ACC112 (cell line): ENCODE data around the gene INSC.

Source experiments
- H2AFZ ChIP-seq: fragments of 200-600 bp; sonication (generic); one replicate; pipeline ENCODE4 v1.6.0; 2017; ENCODE audit warnings: antibody characterized with exemption, low read length; ENCODE audit not compliant: unreplicated experiment
- H3K27ac ChIP-seq: fragments of 200-600 bp; sonication (generic); 2 replicates; pipeline ENCODE4 v1.5.1; 2014; ENCODE audit warnings: low read depth, mild to moderate bottlenecking, antibody characterized with exemption, low read length, moderate library complexity
- H3K27me3 ChIP-seq: fragments of 200-600 bp; sonication (generic); 2 replicates; pipeline ENCODE4 v1.6.1; 2014; ENCODE audit warnings: mild to moderate bottlenecking, antibody characterized with exemption, low read length, moderate library complexity, mixed read lengths; ENCODE audit not compliant: insufficient read depth
- H3K36me3 ChIP-seq: fragments of 200-600 bp; sonication (generic); 2 replicates; pipeline ENCODE4 v1.6.1; 2016; ENCODE audit warnings: mild to moderate bottlenecking, antibody characterized with exemption, low read length, moderate library complexity, mixed read lengths; ENCODE audit not compliant: insufficient read depth
- H3K4me1 ChIP-seq: fragments of 200-600 bp; sonication (generic); one replicate; pipeline ENCODE4 v1.6.1; 2016; ENCODE audit warnings: low read length, mixed read lengths; ENCODE audit not compliant: insufficient read depth, unreplicated experiment, control insufficient read depth
- H3K4me3 ChIP-seq: fragments of 200-600 bp; sonication (generic); 2 replicates; pipeline ENCODE4 v1.5.1; 2014; ENCODE audit warnings: mild to moderate bottlenecking, low read depth, low read length
- H3K79me2 ChIP-seq: fragments of 200-600 bp; sonication (generic); one replicate; pipeline ENCODE4 v1.6.0; 2016; ENCODE audit warnings: low read length; ENCODE audit not compliant: control insufficient read depth, unreplicated experiment, insufficient read depth

INSC gene

GRCh38 chr11:15216678-15217077 is 102.0 kb downstream of the INSC start:
- H3K4me1 ChIP-seq, result no peaks in the 10 kb centered on the region
- H3K4me3 ChIP-seq, result no peak overlapping the region
- H3K27me3 ChIP-seq, result no peaks in the 10 kb centered on the region
- no peaks in the 10 kb centered on the region for H3K36me3 ChIP-seq
- no peak overlapping the region for H3K27ac ChIP-seq
- no peaks in the 10 kb centered on the region for H3K79me2 ChIP-seq
- no peak overlapping the region for H2AFZ ChIP-seq

- Histone ChIP-seq H3K4me1 (peaks cover under 1% of the 10 kb centered on the region), H3K27ac (no peak overlapping the region), H3K79me2 (no peaks in the 10 kb centered on the region), H2AFZ (no peak overlapping the region), H3K27me3 (no peaks in the 10 kb centered on the region), H3K36me3 (no peaks in the 10 kb centered on the region), H3K4me3 (no peak overlapping the region)
Measured at GRCh38 chr11:15217416-15217815, 102.7 kb downstream of the INSC start.

- H3K27ac ChIP-seq, result no peak overlapping the region
- no peaks in the 10 kb centered on the region for H3K27me3 ChIP-seq
- peaks cover 10% of the 10 kb centered on the region for H3K4me1 ChIP-seq
- H3K36me3 ChIP-seq, result no peaks in the 10 kb centered on the region
- H2AFZ ChIP-seq, result no peak overlapping the region
- H3K4me3 ChIP-seq, result no peak overlapping the region
- H3K79me2 ChIP-seq, result no peaks in the 10 kb centered on the region
Measured at GRCh38 chr11:15222777-15223176, 108.1 kb downstream of the INSC start.

- Histone ChIP-seq H3K79me2 (no peaks in the 10 kb centered on the region), H3K4me3 (no peak overlapping the region)
Measured at GRCh38 chr11:15223318-15223717, 108.6 kb downstream of the INSC start.

GRCh38 chr11:15224466-15224865 is 109.7 kb downstream of the INSC start:
- H2AFZ ChIP-seq, result no peak overlapping the region
- H3K36me3 ChIP-seq, result no peaks in the 10 kb centered on the region
- no peak overlapping the region for H3K27ac ChIP-seq
- no peak overlapping the region for H3K4me3 ChIP-seq
- H3K4me1 ChIP-seq, result peaks cover 10% of the 10 kb centered on the region
- no peaks in the 10 kb centered on the region for H3K27me3 ChIP-seq
- no peaks in the 10 kb centered on the region for H3K79me2 ChIP-seq

More at GRCh38 chr11:15223318-15223717, 108.6 kb downstream of the INSC start:
- Histone ChIP-seq H3K27ac (no peak overlapping the region), H3K36me3 (no peaks in the 10 kb centered on the region), H3K27me3 (no peaks in the 10 kb centered on the region), H3K4me1 (peaks cover 10% of the 10 kb centered on the region), H2AFZ (no peak overlapping the region)

GRCh38 chr11:15227011-15227410 is 112.3 kb downstream of the INSC start:
- H3K79me2 ChIP-seq, result no peaks in the 10 kb centered on the region
- H3K4me3 ChIP-seq, result no peak overlapping the region
- H2AFZ ChIP-seq, result no peak overlapping the region
- peaks cover 10% of the 10 kb centered on the region for H3K4me1 ChIP-seq
- no peaks in the 10 kb centered on the region for H3K27me3 ChIP-seq
- H3K36me3 ChIP-seq, result no peaks in the 10 kb centered on the region
- H3K27ac ChIP-seq, result no peak overlapping the region

GRCh38 chr11:15228331-15228849 is 113.7 kb downstream of the INSC start:
- Histone ChIP-seq H3K4me1 (peaks cover under 1% of the 10 kb centered on the region), H3K4me3 (no peak overlapping the region), H2AFZ (no peak overlapping the region), H3K27ac (no peak overlapping the region), H3K79me2 (no peaks in the 10 kb centered on the region), H3K36me3 (no peaks in the 10 kb centered on the region), H3K27me3 (no peaks in the 10 kb centered on the region)

- Histone ChIP-seq H2AFZ (no peak overlapping the region), H3K27ac (no peak overlapping the region), H3K4me1 (no peaks in the 10 kb centered on the region), H3K36me3 (no peaks in the 10 kb centered on the region), H3K79me2 (no peaks in the 10 kb centered on the region), H3K4me3 (no peak overlapping the region), H3K27me3 (no peaks in the 10 kb centered on the region)
Measured at GRCh38 chr11:15229069-15229468, 114.3 kb downstream of the INSC start.

GRCh38 chr11:15232496-15232895 is 117.8 kb downstream of the INSC start:
- Histone ChIP-seq H2AFZ (no peak overlapping the region), H3K36me3 (no peaks in the 10 kb centered on the region), H3K79me2 (no peaks in the 10 kb centered on the region), H3K4me3 (no peak overlapping the region), H3K27ac (no peak overlapping the region), H3K4me1 (no peaks in the 10 kb centered on the region), H3K27me3 (no peaks in the 10 kb centered on the region)

GRCh38 chr11:15233371-15234165 is 118.8 kb downstream of the INSC start:
- no peaks in the 10 kb centered on the region for H3K27me3 ChIP-seq
- no peaks in the 10 kb centered on the region for H3K4me1 ChIP-seq
- H2AFZ ChIP-seq, result no peak overlapping the region
- no peak overlapping the region for H3K27ac ChIP-seq
- no peaks in the 10 kb centered on the region for H3K79me2 ChIP-seq
- H3K4me3 ChIP-seq, result no peak overlapping the region
- no peaks in the 10 kb centered on the region for H3K36me3 ChIP-seq

- no peak overlapping the region for H2AFZ ChIP-seq
Measured at GRCh38 chr11:15234796-15235195, 120.1 kb downstream of the INSC start.

More at GRCh38 chr11:15234796-15235195, 120.1 kb downstream of the INSC start:
- H3K27ac ChIP-seq, result no peak overlapping the region
- H3K36me3 ChIP-seq, result no peaks in the 10 kb centered on the region
- H3K4me1 ChIP-seq, result no peaks in the 10 kb centered on the region
- no peak overlapping the region for H3K4me3 ChIP-seq
- H3K27me3 ChIP-seq, result no peaks in the 10 kb centered on the region
- no peaks in the 10 kb centered on the region for H3K79me2 ChIP-seq
